Renal pelvis (tissue), 4 donors: ENCODE results near the gene KLRC3. TPM values are rescaled to one million over a fixed set of nuclear protein-coding genes. Genes with fewer than 3 reads are reported as not detected.
A peak's percentile ranks its signal among the peaks of the same experiment; 100 is the strongest.
"Not testable (repeated sequence)": the region's sequence is repeated elsewhere in the genome, so short reads cannot be mapped to it uniquely, and the experiment has no call there.

Experiments
- DNase-seq: peaks from one replicate; pipeline ENCODE4 v3.0.0-alpha.2; 2013
- polyA plus RNA-seq, 3 donors: library from polyadenylated mRNA; unstranded; fragments of 120-200 nt; gene quantifications; one replicate each; pipeline ENCODE4 v1.2.1, GENCODE V29; 2013; ENCODE audit not compliant: insufficient read length in 3 of 3

The KLRC3 gene
- polyA plus RNA-seq, 3 donors, result 0.25 TPM; not detected in 2

- DNase-seq, result no peak
Measured at GRCh38 chr12:10369557-10370415, 50.6 kb downstream of the KLRC3 start.

GRCh38 chr12:10368206-10369171 is 51.9 kb downstream of the KLRC3 start:
- DNase-seq, result no peak

- not testable (repeated sequence) for DNase-seq
Measured at GRCh38 chr12:10367714-10368113, 52.7 kb downstream of the KLRC3 start.

DNA sequence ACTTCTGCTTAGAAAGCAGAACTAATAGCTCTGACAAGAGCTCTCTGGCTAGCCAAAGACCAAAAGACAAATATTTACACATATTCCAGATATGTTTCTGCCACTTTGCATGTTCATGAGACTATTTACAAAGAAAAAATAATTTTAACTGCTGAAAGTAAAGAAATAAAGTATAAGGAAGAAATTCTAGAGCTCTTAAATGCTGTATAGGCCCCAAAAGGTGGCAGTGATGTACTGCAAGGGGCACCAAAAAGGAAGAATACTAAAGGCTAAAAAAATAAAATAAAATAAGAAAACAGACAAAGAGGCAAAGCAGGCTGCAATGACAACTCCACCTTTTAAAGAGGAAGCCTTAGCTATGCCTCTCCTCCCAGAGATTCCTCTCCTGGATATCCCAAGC is 53.5 kb downstream of the KLRC3 start:
- peak; percentile 16 for DNase-seq

DNA sequence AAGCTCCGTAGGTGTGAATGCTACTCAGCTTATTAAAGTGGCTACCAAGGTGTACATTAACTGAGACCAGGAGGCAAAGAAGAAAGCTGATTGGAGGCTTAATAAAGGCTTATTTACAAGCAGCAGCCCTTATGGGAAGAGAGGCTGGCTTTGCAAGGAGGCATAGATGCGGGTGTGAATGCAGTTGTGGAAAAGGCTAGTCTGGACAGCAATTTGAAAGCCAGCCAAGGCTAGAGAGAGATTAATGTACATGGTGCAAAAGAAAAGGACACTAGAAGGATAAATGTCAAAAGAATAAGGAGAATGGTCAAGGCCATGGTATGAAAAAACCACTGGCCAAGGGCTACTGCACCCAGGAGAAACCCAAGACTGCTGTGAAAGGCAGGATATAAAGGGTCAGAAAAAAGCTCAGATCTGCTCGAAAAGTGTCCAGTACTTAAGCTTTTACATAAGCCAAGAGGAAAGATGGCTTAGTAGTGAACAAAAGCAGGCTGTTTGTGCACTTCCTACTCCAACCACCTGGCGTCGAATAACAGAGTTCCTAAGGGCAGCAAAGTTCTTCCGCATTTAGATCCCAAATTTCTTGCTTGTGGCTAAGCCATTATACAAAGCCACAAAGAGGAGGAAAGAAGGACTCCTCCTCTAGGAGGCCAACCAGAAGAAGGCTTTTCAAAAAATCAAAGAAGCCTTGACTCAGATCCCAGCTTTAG is 54.5 kb downstream of the KLRC3 start:
- DNase-seq, result peak; percentile 28

- DNase-seq, result peak; percentile 91
Measured at GRCh38 chr12:10364815-10365622, 55.4 kb downstream of the KLRC3 start.

GRCh38 chr12:10363914-10364814 is 56.2 kb downstream of the KLRC3 start:
- peak; percentile 62 for DNase-seq

- no peak for DNase-seq
Measured at GRCh38 chr12:10363658-10363913, 56.8 kb downstream of the KLRC3 start.

GRCh38 chr12:10362828-10363657 is 57.4 kb downstream of the KLRC3 start:
- peak; percentile 42 for DNase-seq

DNA sequence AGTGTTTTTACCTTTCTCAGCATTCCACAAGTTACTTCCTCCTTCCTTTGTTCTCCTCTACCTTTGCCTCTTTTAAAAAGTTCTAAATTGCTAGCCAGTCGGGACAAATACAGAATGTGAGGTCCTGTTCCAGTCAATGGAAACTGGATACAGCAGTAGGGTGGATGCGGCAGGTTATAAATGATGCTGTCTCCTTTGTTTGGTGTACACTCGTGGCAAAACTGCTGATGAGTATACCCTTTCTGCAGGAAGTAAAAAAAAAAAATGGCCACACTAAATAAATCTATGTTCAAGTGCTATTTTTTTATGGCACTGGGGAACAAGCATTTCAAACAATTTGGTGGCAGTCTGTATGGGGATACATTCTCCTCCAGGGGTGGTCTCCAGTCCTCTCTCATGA is 58.1 kb downstream of the KLRC3 start:
- DNase-seq, result peak; percentile 14

Other genes starting within 250 kb of the KLRC3 start
- gene OLR1, start 248.5 kb downstream of the KLRC3 start, polyA plus RNA-seq, result 1 to 10 TPM; 1.3 to 1.4 (median 1.3) TPM
- 100 to 1,000 TPM; 121 to 183 (median 138) TPM for gene TMEM52B, start 241.6 kb downstream of the KLRC3 start, polyA plus RNA-seq
- gene GABARAPL1, start 207.7 kb downstream of the KLRC3 start, polyA plus RNA-seq, result 10 to 100 TPM; 60.9 to 80.7 (median 72.0) TPM
- gene KLRD1, start 112.7 kb downstream of the KLRC3 start, polyA plus RNA-seq, result under 1 TPM; 0.24 to 0.65 (median 0.47) TPM
- 1 to 10 TPM in 1 of 3 donors, under 1 TPM in 2; 0.53 to 1.2 (median 0.97) TPM for gene KLRK1, start 30.6 kb downstream of the KLRC3 start, polyA plus RNA-seq
- gene KLRC4, start 10.8 kb downstream of the KLRC3 start, polyA plus RNA-seq, result not detected
- gene KLRC2, start 15.4 kb upstream of the KLRC3 start, polyA plus RNA-seq, result under 1 TPM in 1 of 3 donors, not detected in 2; 0.31 TPM
- gene KLRC1, start 32.8 kb upstream of the KLRC3 start, polyA plus RNA-seq, result under 1 TPM; 0.64 to 0.84 (median 0.78) TPM
- gene EIF2S3B, start 85.3 kb upstream of the KLRC3 start, polyA plus RNA-seq, result 1 to 10 TPM in 2 of 3 donors, under 1 TPM in 1; 0.60 to 1.3 (median 1.3) TPM
- 10 to 100 TPM; 36.4 to 43.2 (median 41.1) TPM for gene MAGOHB, start 193.0 kb upstream of the KLRC3 start, polyA plus RNA-seq